Bronchial epithelial cell (primary cell): ENCODE results near the gene SLC7A10. TPM values are rescaled to one million over a fixed set of nuclear protein-coding genes. Genes with fewer than 3 reads are reported as not detected.

Source experiments
- DNase-seq: peaks from one replicate; pipeline ENCODE4 v3.0.0-alpha.2; 2010; ENCODE audit warnings: low read depth
- FAIRE-seq: peaks from 2 replicates; lab custom pipeline; 2011; peaks lifted over from hg19 to GRCh38; lab: Jason Lieb, UNC
- H3K27me3 ChIP-seq: 2 replicates; pipeline ENCODE4 v1.5.1; 2011; ENCODE audit warnings: low read length; ENCODE audit not compliant: control insufficient read depth, insufficient read depth
- H3K36me3 ChIP-seq: 2 replicates; pipeline ENCODE4 v1.5.1; 2011; ENCODE audit warnings: low read length; ENCODE audit not compliant: control insufficient read depth, insufficient read depth
- H3K4me3 ChIP-seq: 2 replicates; pipeline ENCODE4 v1.5.1; 2011; ENCODE audit warnings: mild to moderate bottlenecking, low read depth, low read length, control low read depth
- CTCF ChIP-seq: IDR thresholded peaks from 2 replicates; pipeline ENCODE4 v1.5.1; 2011; ENCODE audit warnings: mild to moderate bottlenecking, moderate library complexity, low read length, control low read depth, inconsistent platforms; ENCODE audit not compliant: insufficient read depth, severe bottlenecking
- total RNA-seq: library from RNA; depleted of rRNA; stranded (reverse); fragments of >200 nt; gene quantifications from 2 replicates; pipeline ENCODE4 v1.2.1, GENCODE V29; 2014

Gene SLC7A10
- under 0.01 TPM in 1 of 2 replicates, not detected in the other for total RNA-seq

GRCh38 chr19:33225458-33225926, at the start of gene SLC7A10:
SLC7A10 (minus strand) TSS chr19:33225850; CDS start chr19:33225703, 147 bp downstream.
- TF ChIP-seq CTCF = no peak
- Histone ChIP-seq H3K4me3 (no peak within 1 kb of the TSS), H3K36me3 (no peaks in the 10 kb centered on the region), H3K27me3 (peaks cover 26% of the 10 kb centered on the region)
- FAIRE-seq (no peak), DNase-seq (no peak)

- no peaks in the 10 kb centered on the region for H3K36me3 ChIP-seq
- FAIRE-seq (no peak), DNase-seq (no peak)
- no peak for TF ChIP-seq CTCF
- no peak overlapping the region for H3K4me3 ChIP-seq
- H3K27me3 ChIP-seq = no peaks in the 10 kb centered on the region
Measured at GRCh38 chr19:33274663-33275558, 49.3 kb upstream of the SLC7A10 start.

DNA sequence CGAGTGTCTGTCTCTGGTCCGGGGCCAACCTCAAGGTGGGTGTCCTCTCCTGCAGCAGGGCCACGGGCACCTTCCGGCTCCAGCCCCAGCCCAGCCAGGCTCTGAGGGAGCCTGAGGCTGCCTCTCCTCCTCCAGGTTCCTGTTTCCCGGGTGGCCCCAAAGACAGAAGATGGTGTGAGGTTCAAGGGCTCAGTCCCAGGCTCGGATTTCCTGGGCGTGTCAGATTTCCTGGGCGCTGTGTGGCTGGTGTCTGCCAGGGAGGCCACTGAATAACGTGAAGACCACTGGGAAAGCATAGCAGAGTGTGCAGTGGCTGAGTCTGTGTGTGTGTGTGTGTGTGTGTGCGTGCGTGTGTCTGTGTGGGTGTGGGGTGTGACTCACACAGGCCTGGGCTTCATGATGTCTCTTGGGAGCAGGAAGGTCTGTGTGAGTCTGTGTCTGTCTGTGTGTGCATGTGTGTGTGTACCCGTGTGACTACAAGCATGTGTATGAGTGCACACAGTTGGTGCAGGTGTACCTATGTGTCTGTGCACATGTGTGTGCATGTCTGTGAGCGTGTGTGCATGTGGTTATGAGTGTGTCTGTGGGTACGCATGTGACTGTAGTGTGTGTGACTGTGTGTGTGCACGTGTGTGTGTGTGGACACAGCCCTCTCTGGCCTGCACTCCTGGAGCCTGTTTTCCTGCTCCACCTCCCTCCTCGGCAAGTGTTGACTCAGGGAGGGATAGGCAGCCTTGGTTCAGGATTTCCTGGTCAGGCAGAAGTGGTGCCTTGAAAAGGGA, 48.4 kb upstream of the SLC7A10 start:
- FAIRE-seq (peak; percentile 99), DNase-seq (peak; percentile 79)
- no peaks in the 10 kb centered on the region for H3K27me3 ChIP-seq
- TF ChIP-seq CTCF = no peak
- H3K4me3 ChIP-seq = no peak overlapping the region
- no peaks in the 10 kb centered on the region for H3K36me3 ChIP-seq

- TF ChIP-seq CTCF = no peak
- Histone ChIP-seq H3K27me3 (no peaks in the 10 kb centered on the region), H3K4me3 (no peak overlapping the region), H3K36me3 (no peaks in the 10 kb centered on the region)
- no peak for FAIRE-seq
- peak; percentile 45 for DNase-seq
Measured at GRCh38 chr19:33273065-33273736, 47.6 kb upstream of the SLC7A10 start.

GRCh38 chr19:33271246-33272021, 45.8 kb upstream of the SLC7A10 start:
- no peak overlapping the region for H3K4me3 ChIP-seq
- no peak for TF ChIP-seq CTCF
- H3K36me3 ChIP-seq = no peaks in the 10 kb centered on the region
- DNase-seq (no peak), FAIRE-seq (no peak)
- no peaks in the 10 kb centered on the region for H3K27me3 ChIP-seq
